GM12873 (cell line): ENCODE measurements around the gene EIF5A2.

ENCODE experiments used
- CTCF ChIP-seq: IDR thresholded peaks from 2 replicates; pipeline ENCODE4 v1.5.1; 2012; ENCODE audit warnings: low read depth, mild to moderate bottlenecking, moderate library complexity, low read length, control low read depth; ENCODE audit not compliant: insufficient read depth; ENCODE audit errors: missing control alignments

EIF5A2 gene

GRCh38 chr3:170858599-170858998, 49.8 kb downstream of the EIF5A2 start:
- no peak for TF ChIP-seq CTCF

GRCh38 chr3:170852324-170852723, 56.1 kb downstream of the EIF5A2 start:
- TF ChIP-seq CTCF = no peak

- no peak for TF ChIP-seq CTCF
Observed at GRCh38 chr3:170848292-170848917, 60.0 kb downstream of the EIF5A2 start.

- TF ChIP-seq CTCF = no peak
Observed at GRCh38 chr3:170844377-170844776, 64.1 kb downstream of the EIF5A2 start.

GRCh38 chr3:170840291-170840859, 68.1 kb downstream of the EIF5A2 start:
- TF ChIP-seq CTCF = no peak

- no peak for TF ChIP-seq CTCF
Observed at GRCh38 chr3:170839518-170840100, 68.8 kb downstream of the EIF5A2 start.
